Measurements from ENCODE around the gene SF3A1. TPM values are rescaled to one million over a fixed set of nuclear protein-coding genes. Genes with fewer than 3 reads are reported as not detected.

The SF3A1 gene
- total RNA-seq, 4 donors from 2014 or later, result 19.5 to 185 (median 40.2) TPM

DNA sequence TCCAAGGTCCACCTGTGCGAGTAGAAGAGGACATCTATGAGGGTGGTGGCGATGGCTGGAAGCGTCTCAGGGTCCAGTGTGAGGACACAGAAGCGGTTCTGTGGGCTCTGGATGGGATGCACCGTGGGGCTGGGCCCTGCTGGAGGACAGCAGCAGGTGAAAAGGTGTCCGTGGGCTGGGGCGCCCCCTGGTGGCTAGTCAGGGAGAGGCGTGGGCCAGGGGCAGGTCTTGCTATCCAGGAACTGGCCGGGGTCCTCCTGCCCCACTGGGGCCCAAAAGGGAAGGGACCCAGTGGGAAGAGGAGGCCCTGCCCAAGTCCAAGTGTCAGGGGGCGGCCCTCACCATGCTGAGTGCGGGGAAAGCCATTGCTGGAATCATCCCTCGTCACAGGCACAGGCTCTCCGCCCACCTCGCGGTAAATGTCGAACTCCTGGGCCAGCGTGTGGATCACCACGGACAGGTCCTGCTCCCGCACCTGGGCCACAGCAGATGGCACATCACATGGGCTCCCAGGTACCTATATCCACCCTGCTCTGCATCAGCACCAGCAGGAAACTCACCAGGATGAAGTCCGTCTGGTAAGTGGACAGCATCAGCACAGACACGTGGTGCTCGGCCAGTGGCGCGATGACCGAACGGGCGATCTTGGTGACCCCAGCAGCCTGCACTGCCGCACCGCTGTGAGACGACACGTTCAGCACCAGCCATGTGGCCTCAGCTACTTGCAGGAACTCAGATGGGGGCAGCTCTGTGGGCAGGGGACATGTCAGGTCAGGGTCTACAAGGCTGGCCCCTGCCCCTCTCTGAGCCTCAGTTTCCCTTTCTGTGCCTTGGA is 69.7 kb downstream of the SF3A1 start:
- intact Hi-C loops (cut with DNase I; ENCODE audit: low total_unique reads), result loop anchor here (5.0 kb wide), 1 partner anchor 100 kb away; the partner anchor contains the start of gene RNF215

DNA sequence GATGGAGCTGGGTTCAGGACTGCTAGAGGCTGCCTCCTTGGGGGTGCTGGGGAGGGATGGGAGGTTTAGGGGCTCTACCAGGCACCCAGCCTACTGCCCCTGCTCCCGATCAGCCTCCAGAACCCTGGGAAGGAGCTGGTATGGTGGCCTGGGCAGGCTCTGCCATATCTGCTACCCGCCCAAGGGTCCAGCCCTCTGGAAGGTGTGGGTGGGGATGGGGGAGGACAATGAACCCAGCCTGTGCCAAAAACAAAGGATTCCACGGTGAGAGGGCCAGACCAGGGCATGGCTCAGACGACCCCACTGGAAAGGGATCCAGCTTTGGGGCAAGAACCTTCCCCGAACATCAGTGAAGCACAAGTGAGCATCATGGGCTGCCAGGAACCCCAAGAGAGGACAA is 70.4 kb downstream of the SF3A1 start:
- no peak overlapping the region for H3K4me3 ChIP-seq
- no peak for DNase-seq
- peaks cover 11 to 23% of the 10 kb centered on the region in 2 donors for H3K4me1 ChIP-seq
- no peaks in the 10 kb centered on the region for H3K36me3 ChIP-seq
- H3K27me3 ChIP-seq, result no peaks in the 10 kb centered on the region
- intact Hi-C loops (cut with DNase I; ENCODE audit: low total_unique reads), result loop anchor here (5.0 kb wide), 1 partner anchor 101 kb away; the partner anchor contains the start of gene RNF215
- H3K9me3 ChIP-seq, result no peaks in the 10 kb centered on the region
- no peak overlapping the region for H3K27ac ChIP-seq
- TF ChIP-seq, protein P1, sequence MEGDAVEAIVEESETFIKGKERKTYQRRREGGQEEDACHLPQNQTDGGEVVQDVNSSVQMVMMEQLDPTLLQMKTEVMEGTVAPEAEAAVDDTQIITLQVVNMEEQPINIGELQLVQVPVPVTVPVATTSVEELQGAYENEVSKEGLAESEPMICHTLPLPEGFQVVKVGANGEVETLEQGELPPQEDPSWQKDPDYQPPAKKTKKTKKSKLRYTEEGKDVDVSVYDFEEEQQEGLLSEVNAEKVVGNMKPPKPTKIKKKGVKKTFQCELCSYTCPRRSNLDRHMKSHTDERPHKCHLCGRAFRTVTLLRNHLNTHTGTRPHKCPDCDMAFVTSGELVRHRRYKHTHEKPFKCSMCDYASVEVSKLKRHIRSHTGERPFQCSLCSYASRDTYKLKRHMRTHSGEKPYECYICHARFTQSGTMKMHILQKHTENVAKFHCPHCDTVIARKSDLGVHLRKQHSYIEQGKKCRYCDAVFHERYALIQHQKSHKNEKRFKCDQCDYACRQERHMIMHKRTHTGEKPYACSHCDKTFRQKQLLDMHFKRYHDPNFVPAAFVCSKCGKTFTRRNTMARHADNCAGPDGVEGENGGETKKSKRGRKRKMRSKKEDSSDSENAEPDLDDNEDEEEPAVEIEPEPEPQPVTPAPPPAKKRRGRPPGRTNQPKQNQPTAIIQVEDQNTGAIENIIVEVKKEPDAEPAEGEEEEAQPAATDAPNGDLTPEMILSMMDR (IDR thresholded peaks at IDR 0.05), result no peak
- TF ChIP-seq POLR2A (IDR thresholded peaks at IDR 0.05), result no peak

More for the DNA sequence above, 69.7 kb downstream of the SF3A1 start:
- no peaks in the 10 kb centered on the region for H3K27me3 ChIP-seq
- peaks cover 13 to 23% of the 10 kb centered on the region in 2 donors for H3K4me1 ChIP-seq
- TF ChIP-seq, protein P1 (IDR thresholded peaks at IDR 0.05), result peak; percentile 67 to 80 (median 78)
- no peak for TF ChIP-seq POLR2A (IDR thresholded peaks at IDR 0.05)
- no peaks in the 10 kb centered on the region for H3K36me3 ChIP-seq
- peak overlapping the region in 1 of 2 donors; percentile 95 for H3K27ac ChIP-seq
- DNase-seq, result peak; percentile 68 to 71
- H3K4me3 ChIP-seq, result no peak overlapping the region
- no peaks in the 10 kb centered on the region for H3K9me3 ChIP-seq

DNA sequence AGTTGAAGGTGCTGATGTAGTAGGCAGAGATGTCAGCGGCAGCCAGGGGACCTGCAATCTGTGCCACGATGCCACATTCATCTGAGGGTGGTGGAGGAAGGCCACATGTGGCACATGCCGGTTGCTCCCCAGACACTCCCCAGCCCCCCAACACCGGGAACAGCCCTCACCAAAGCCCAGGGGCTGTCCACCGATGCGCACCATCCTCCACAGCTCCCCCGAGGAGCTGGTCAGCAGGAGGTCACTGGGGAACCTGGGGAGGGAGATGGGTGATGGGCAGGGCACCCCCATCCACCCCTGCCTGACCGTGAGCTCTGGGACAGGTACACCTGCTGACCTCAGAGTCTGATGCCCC is 70.9 kb downstream of the SF3A1 start:
- no peak for DNase-seq
- intact Hi-C loops (cut with DNase I; ENCODE audit: low total_unique reads), result loop anchor here (5.0 kb wide), 1 partner anchor 101 kb away; the partner anchor contains the start of gene RNF215
- TF ChIP-seq, protein P1 (IDR thresholded peaks at IDR 0.05), result no peak
- TF ChIP-seq POLR2A (IDR thresholded peaks at IDR 0.05), result no peak

DNA sequence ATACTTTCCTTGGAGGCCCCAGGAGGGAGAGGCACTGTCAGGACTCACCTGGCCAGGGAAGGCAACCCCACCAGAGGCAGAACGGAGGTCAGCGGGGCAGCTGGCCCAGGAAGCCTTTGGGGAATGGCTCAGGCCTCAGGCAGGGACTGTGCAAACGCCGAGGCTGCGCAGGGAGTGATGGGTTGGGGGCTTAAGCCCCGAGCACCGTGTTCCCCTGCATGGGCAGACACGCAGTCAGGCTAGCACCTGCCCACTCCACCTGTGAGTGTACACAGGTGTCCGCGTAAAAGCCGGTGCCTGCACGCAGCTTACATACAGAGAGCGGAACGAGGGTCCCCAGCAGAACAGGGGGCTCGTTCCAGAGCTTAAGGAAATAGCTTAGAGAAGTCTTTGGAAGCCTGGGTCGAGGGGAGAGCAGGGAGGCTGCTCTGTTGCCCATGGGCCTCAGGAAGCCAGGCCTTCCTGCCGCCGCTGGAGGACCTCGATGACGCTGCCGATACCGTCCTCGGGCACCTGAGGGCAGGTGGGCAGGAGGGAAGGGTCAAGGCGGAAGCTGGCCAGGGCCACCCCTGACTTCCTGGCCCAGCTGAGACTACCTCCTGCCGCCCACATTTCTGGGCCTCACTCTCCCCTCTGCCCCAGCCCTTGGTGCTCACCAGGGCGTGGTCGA is 71.4 kb downstream of the SF3A1 start:
- Histone ChIP-seq H3K9me3 (no peaks in the 10 kb centered on the region), H3K27me3 (no peaks in the 10 kb centered on the region), H3K36me3 (no peaks in the 10 kb centered on the region), H3K4me3 (no peak overlapping the region), H3K4me1 (peaks cover 3 to 17% of the 10 kb centered on the region in 2 donors), H3K27ac (no peak overlapping the region)
- TF ChIP-seq POLR2A (IDR thresholded peaks at IDR 0.05), result no peak
- TF ChIP-seq, protein P1 (IDR thresholded peaks at IDR 0.05), result no peak
- intact Hi-C loops (cut with DNase I; ENCODE audit: low total_unique reads), result loop anchor here (5.0 kb wide), 1 partner anchor 102 kb away; the partner anchor contains the start of gene RNF215
- no peak for DNase-seq

More for the DNA sequence above, 70.9 kb downstream of the SF3A1 start:
- Histone ChIP-seq H3K36me3 (no peaks in the 10 kb centered on the region), H3K9me3 (no peaks in the 10 kb centered on the region), H3K4me3 (no peak overlapping the region), H3K27ac (no peak overlapping the region), H3K27me3 (no peaks in the 10 kb centered on the region), H3K4me1 (peaks cover 8 to 22% of the 10 kb centered on the region in 2 donors)

Measured in uterus (tissue), 4 donors.